ENCODE data around the gene LARGE1. TPM values are rescaled to one million over a fixed set of nuclear protein-coding genes. Genes with fewer than 3 reads are reported as not detected.

The LARGE1 gene
- total RNA-seq (2021; ENCODE audit: unreplicated experiment), result 1.5 TPM
- 0.69 and 1.3 TPM in 2 replicates for polyA plus RNA-seq (2012)
- percentile 22 among the genes with signal in this experiment for Bru-seq, nascent RNA
- BruChase-seq, experiment 1, labeled RNA remaining after a 6-hour chase, result percentile 16 among the genes with signal in this experiment
- BruChase-seq, experiment 2, labeled RNA remaining after a 2-hour chase, result percentile 20 among the genes with signal in this experiment
- long read RNA-seq, partial matches to known transcripts, result 1 of 3 reads
- long read RNA-seq, other reads (novel, unspliced or antisense), result 2 of 3 reads

GRCh38 chr22:33920197-33920540 is at the start of gene LARGE1:
TSS of gene LARGE1 (minus strand) at chr22:33920476.
- DNase-seq (ENCODE audit: low read depth, low spot score) (no peak), ATAC-seq (no peak; the same call in none of the 2 replicates)
- H2AFZ ChIP-seq (ENCODE audit: low read depth, low read length, poor library complexity, severe bottlenecking), result no peak within 1 kb of the TSS
- TF ChIP-seq MAX (IDR thresholded peaks at IDR 0.05), result no peak
- H3K4me2 ChIP-seq (ENCODE audit: low read length), result peak within 1 kb of the TSS; percentile 71
- intact Hi-C loops (cut with micrococcal nuclease), result loop anchor here (5.0 to 10.0 kb wide), 2 partner anchors 1102 to 1235 kb away; no protein-coding TSS in a partner anchor
- H3K9me2 ChIP-seq (ENCODE audit: insufficient read depth), result no peaks in the 10 kb centered on the region
- H4K20me1 ChIP-seq (ENCODE audit: insufficient read depth), result no peaks in the 10 kb centered on the region
- ChIA-PET CTCF (no interaction called here), POLR2A (no interaction called here), RAD21 (ENCODE audit: low non-redundant PET in 1 of 2, low total read pairs in 2 of 2, uncharacterized antibody in 2 of 2, unreplicated experiment in 2 of 2) (no interaction called here)
- no peaks in the 10 kb centered on the region for H3K9me3 ChIP-seq (ENCODE audit: control insufficient read depth in 1 of 2, insufficient read depth in 1 of 2, low read depth in 1 of 2, low read length in 2 of 2)
- no peaks in the 10 kb centered on the region for H3K79me2 ChIP-seq (ENCODE audit: insufficient read depth, low read length)
- no peak within 1 kb of the TSS for H3K9ac ChIP-seq (ENCODE audit: low read length)
- peaks cover 0 to 7% of the 10 kb centered on the region in 2 experiments; a peak in 1 of 4 replicates for H3K4me1 ChIP-seq (ENCODE audit: control insufficient read depth in 1 of 2, insufficient read depth in 2 of 2, low read length in 2 of 2)
- peak within 1 kb of the TSS; percentile 26 to 42; a peak in 3 of 4 replicates for H3K4me3 ChIP-seq (replicated peaks in 1 of 2; ENCODE audit: low read depth in 1 of 2, low read length in 2 of 2)
- no peaks in the 10 kb centered on the region for H3K36me3 ChIP-seq (ENCODE audit: control insufficient read depth in 1 of 2, insufficient read depth in 2 of 2, low read length in 2 of 2)
- BruUV-seq (replicated peaks), result no TSS peak
- 0 out of 2 replicates have a peak, but pooled peaks cover 6% of the 10 kb centered on the region for H3K27me3 ChIP-seq (ENCODE audit: insufficient read depth, low read length)
- no peak within 1 kb of the TSS for H3K27ac ChIP-seq (ENCODE audit: low read depth, low read length)

GRCh38 chr22:33969045-33969444 is 48.8 kb upstream of the LARGE1 start:
- Histone ChIP-seq H3K36me3 (ENCODE audit: control insufficient read depth in 1 of 2, insufficient read depth in 2 of 2, low read length in 2 of 2) (no peaks in the 10 kb centered on the region), H3K4me2 (ENCODE audit: low read length) (no peak overlapping the region), H3K9ac (ENCODE audit: low read length) (no peak overlapping the region), H3K79me2 (ENCODE audit: insufficient read depth, low read length) (no peaks in the 10 kb centered on the region), H3K27me3 (ENCODE audit: insufficient read depth, low read length) (no peaks in the 10 kb centered on the region), H3K9me3 (ENCODE audit: control insufficient read depth in 1 of 2, insufficient read depth in 1 of 2, low read depth in 1 of 2, low read length in 2 of 2) (peaks cover 0 to 40% of the 10 kb centered on the region in 2 experiments; a peak in 2 of 4 replicates), H3K9me2 (ENCODE audit: insufficient read depth) (no peaks in the 10 kb centered on the region), H3K4me1 (ENCODE audit: control insufficient read depth in 1 of 2, insufficient read depth in 2 of 2, low read length in 2 of 2) (no peaks in the 10 kb centered on the region), H3K27ac (ENCODE audit: low read depth, low read length) (no peak overlapping the region), H3K4me3 (replicated peaks in 1 of 2; ENCODE audit: low read depth in 1 of 2, low read length in 2 of 2) (no peak overlapping the region), H2AFZ (ENCODE audit: low read depth, low read length, poor library complexity, severe bottlenecking) (no peak overlapping the region), H4K20me1 (ENCODE audit: insufficient read depth) (no peaks in the 10 kb centered on the region)
- RAD21 ChIA-PET (ENCODE audit: low non-redundant PET in 1 of 2, low total read pairs in 2 of 2, uncharacterized antibody in 2 of 2, unreplicated experiment in 2 of 2), result no interaction called here
- no peak for TF ChIP-seq CBX3 (IDR thresholded peaks at IDR 0.05; ENCODE audit: low read depth)
- no peak for TF ChIP-seq MAX (IDR thresholded peaks at IDR 0.05)
- TF ChIP-seq SP1 (IDR thresholded peaks at IDR 0.05; ENCODE audit: low read depth), result no peak
- no peak for TF ChIP-seq ATF3 (IDR thresholded peaks at IDR 0.05)
- TF ChIP-seq EZH2phosphoT487 (IDR thresholded peaks at IDR 0.05; ENCODE audit: borderline replicate concordance), result no peak
- no peak for TF ChIP-seq REST (IDR thresholded peaks at IDR 0.05; ENCODE audit: low read depth)
- TF ChIP-seq FOSL1 (IDR thresholded peaks at IDR 0.05; ENCODE audit: low read depth), result no peak
- no peak for TF ChIP-seq SIN3A (IDR thresholded peaks at IDR 0.05; ENCODE audit: low read depth)
- no peak for TF ChIP-seq SRF (IDR thresholded peaks at IDR 0.05; ENCODE audit: low read depth)
- TF ChIP-seq ZFX (IDR thresholded peaks at IDR 0.05), result no peak
- TF ChIP-seq ELF1 (IDR thresholded peaks at IDR 0.05; ENCODE audit: borderline replicate concordance, low read depth), result no peak
- TF ChIP-seq ZNF274 (IDR thresholded peaks at IDR 0.05; ENCODE audit: low read depth, low read length), result no peak
- no peak for TF ChIP-seq TCF7L2 (IDR thresholded peaks at IDR 0.05; ENCODE audit: borderline replicate concordance, extremely low read depth, insufficient read depth, insufficient read length)
- no peak for TF ChIP-seq JUND (IDR thresholded peaks at IDR 0.05)
- CTCF ChIA-PET, result no interaction called here
- BruUV-seq (replicated peaks), result no TSS peak
- ATAC-seq (no peak), DNase-seq (ENCODE audit: low read depth, low spot score) (no peak)
- POLR2A ChIA-PET, result no interaction called here
- intact Hi-C loops (cut with micrococcal nuclease), result no loop called here
